GM13976 (cell line): ENCODE measurements around the gene GHR.

Experiments
- DNase-seq: peaks from one replicate; pipeline ENCODE4 v3.0.0; 2012; ENCODE audit warnings: low spot score
- CTCF ChIP-seq: IDR thresholded peaks from 2 replicates; pipeline ENCODE4 v1.5.1; 2012; ENCODE audit warnings: borderline replicate concordance, mild to moderate bottlenecking; ENCODE audit not compliant: insufficient read depth; ENCODE audit errors: extremely low read depth, missing control alignments, control extremely low read depth
- in situ Hi-C: fragments of 300-500 bp; cut with MboI; formaldehyde crosslinking; loops from one replicate; pipeline ENCODE4 v1.12.0; 2022; ENCODE audit warnings: low sequenced_read_pairs, mixed read lengths, inconsistent platforms; ENCODE audit not compliant: unreplicated experiment

Gene GHR

DNA sequence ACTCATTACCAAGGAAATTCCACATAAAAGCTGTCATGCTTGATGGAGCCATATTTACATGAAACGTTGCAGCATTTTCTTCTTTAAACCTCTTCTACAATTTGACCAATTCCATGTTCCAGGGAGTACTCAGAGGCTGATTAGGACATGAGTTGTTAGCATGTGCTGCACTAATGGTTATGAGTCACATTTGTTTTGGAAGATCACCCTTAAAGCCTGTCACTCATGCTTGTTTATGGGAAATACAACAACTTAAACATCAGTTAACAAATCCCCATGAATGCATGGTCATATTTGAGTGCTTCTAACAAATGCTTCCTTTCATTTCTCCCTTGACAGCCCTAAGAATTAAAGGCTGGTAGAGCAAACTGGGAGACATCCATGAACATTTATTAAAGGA lies 156.1 kb downstream of the GHR start:
- in situ Hi-C loops: no loop called here
- DNase-seq: no peak
- no peak for TF ChIP-seq CTCF

- DNase-seq: no peak
- no peak for TF ChIP-seq CTCF
- in situ Hi-C loops: no loop called here
Measured at GRCh38 chr5:42581845-42582244, 158.6 kb downstream of the GHR start.

- no peak for TF ChIP-seq CTCF
Measured at GRCh38 chr5:42582723-42583122, 159.5 kb downstream of the GHR start.

GRCh38 chr5:42583322-42583721 lies 160.1 kb downstream of the GHR start:
- in situ Hi-C loops: no loop called here
- peak; percentile 70 for DNase-seq
- peak; percentile 81 for TF ChIP-seq CTCF

More at GRCh38 chr5:42582723-42583122, 159.5 kb downstream of the GHR start:
- no peak for DNase-seq
- in situ Hi-C loops: no loop called here

DNA sequence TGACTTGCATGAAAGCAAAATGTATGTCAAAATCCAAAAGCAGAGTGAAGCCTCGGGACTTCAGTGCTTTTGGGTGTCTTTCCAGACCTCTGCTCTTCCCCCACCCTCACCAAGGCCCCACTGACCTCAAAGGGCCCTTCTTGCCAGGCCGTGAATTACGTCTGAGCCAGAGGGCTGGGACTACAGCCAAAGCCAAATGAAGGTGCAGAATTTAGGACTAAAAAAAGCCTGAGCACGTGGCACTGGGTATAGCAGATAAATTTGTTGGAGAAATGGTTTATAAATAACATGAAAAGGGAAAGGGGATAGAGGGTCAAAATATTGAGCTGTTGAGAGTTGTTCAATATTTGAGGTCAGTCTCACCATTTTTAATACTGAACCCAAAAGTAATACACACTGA lies 163.4 kb downstream of the GHR start:
- in situ Hi-C loops: no loop called here
- no peak for TF ChIP-seq CTCF
- no peak for DNase-seq

DNA sequence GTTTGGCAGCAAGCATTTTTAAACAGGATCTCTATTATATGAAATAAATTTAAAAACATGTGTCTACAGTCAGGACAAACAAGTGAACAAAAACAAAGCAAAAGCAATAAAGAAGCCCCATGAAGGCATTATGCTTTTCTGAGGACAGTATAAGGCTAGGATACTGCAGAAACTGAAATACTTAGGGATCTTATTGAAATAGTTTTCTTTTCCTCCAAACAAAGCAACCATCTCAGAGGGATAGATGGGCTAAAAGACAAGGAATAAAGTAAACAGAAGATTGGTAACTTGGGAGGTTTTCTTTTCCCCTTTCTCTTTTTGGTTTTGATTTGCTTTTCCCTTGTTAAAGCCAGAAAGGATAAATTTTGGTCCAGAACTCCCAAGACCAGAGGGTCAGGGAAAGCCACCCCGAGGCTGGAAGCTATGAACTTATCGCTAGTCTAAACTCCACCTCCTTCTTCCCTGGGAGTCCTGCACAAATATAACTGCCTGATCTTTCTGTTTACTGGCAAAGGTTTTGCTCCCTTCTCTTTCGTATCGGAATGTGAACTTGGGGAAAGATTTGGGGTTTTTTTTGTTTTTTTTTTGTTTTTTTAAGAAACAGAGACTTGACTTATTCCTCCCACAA lies 164.0 kb downstream of the GHR start:
- in situ Hi-C loops: no loop called here
- DNase-seq: no peak
- TF ChIP-seq CTCF: no peak
